ENCODE results near the gene ELK4. TPM values are rescaled to one million over a fixed set of nuclear protein-coding genes. Genes with fewer than 3 reads are reported as not detected.

Gene ELK4
- total and polyA plus RNA-seq, 9 donors, result 5.8 to 69.5 (median 48.7) TPM

GRCh38 chr1:205589046-205589445 is 42.8 kb downstream of the ELK4 start:
- DNase-seq, result no peak
- WGBS, 3 donors, result 80 to 82% (median 81%) methylated on average over 7 of the region's 7 CpGs
- Histone ChIP-seq H3K4me1 (ENCODE audit: insufficient read depth) (no peaks in the 10 kb centered on the region), H3K27me3 (no peaks in the 10 kb centered on the region), H3K9me3 (no peaks in the 10 kb centered on the region), H3K4me3 (no peak overlapping the region), H3K27ac (no peak overlapping the region), H3K36me3 (no peaks in the 10 kb centered on the region)
- no peak for TF ChIP-seq EP300 (IDR thresholded peaks at IDR 0.05)
- no peak for TF ChIP-seq CTCF (IDR thresholded peaks at IDR 0.05)
- no peak for TF ChIP-seq POLR2A (IDR thresholded peaks at IDR 0.05)
- intact Hi-C loops (cut with DNase I), result loop anchor here in 1 of 4 donors (10.0 kb wide), 1 partner anchor 54 kb away; no protein-coding TSS in a partner anchor

- Histone ChIP-seq H3K27ac (no peak overlapping the region), H3K4me3 (no peak overlapping the region), H3K36me3 (no peaks in the 10 kb centered on the region), H3K27me3 (no peaks in the 10 kb centered on the region), H3K9me3 (no peaks in the 10 kb centered on the region), H3K4me1 (ENCODE audit: insufficient read depth) (no peaks in the 10 kb centered on the region)
- DNase-seq, result no peak
- 31 to 41% (median 31%) methylated on average over 6 of the region's 6 CpGs for WGBS, 3 donors
- no peak for TF ChIP-seq EP300 (IDR thresholded peaks at IDR 0.05)
- TF ChIP-seq POLR2A (IDR thresholded peaks at IDR 0.05), result no peak
- no peak for TF ChIP-seq CTCF (IDR thresholded peaks at IDR 0.05)
- intact Hi-C loops (cut with DNase I), result loop anchor here in 1 of 4 donors (10.0 kb wide), 1 partner anchor 54 kb away; no protein-coding TSS in a partner anchor
Observed at GRCh38 chr1:205588636-205589035, 43.2 kb downstream of the ELK4 start.

- Histone ChIP-seq H3K36me3 (no peaks in the 10 kb centered on the region), H3K4me3 (no peak overlapping the region), H3K27me3 (no peaks in the 10 kb centered on the region), H3K4me1 (ENCODE audit: insufficient read depth) (peaks cover 5% of the 10 kb centered on the region), H3K27ac (no peak overlapping the region), H3K9me3 (no peaks in the 10 kb centered on the region)
- DNase-seq, result no peak
- intact Hi-C loops (cut with DNase I), result loop anchor here in 1 of 4 donors (10.0 kb wide), 1 partner anchor 53 kb away; no protein-coding TSS in a partner anchor
- 84 to 88% (median 85%) methylated on average over 4 of the region's 4 CpGs for WGBS, 3 donors
- TF ChIP-seq EP300 (IDR thresholded peaks at IDR 0.05) (no peak), CTCF (IDR thresholded peaks at IDR 0.05) (no peak), POLR2A (IDR thresholded peaks at IDR 0.05) (no peak)
Observed at GRCh38 chr1:205587581-205587980, 44.2 kb downstream of the ELK4 start.

DNA sequence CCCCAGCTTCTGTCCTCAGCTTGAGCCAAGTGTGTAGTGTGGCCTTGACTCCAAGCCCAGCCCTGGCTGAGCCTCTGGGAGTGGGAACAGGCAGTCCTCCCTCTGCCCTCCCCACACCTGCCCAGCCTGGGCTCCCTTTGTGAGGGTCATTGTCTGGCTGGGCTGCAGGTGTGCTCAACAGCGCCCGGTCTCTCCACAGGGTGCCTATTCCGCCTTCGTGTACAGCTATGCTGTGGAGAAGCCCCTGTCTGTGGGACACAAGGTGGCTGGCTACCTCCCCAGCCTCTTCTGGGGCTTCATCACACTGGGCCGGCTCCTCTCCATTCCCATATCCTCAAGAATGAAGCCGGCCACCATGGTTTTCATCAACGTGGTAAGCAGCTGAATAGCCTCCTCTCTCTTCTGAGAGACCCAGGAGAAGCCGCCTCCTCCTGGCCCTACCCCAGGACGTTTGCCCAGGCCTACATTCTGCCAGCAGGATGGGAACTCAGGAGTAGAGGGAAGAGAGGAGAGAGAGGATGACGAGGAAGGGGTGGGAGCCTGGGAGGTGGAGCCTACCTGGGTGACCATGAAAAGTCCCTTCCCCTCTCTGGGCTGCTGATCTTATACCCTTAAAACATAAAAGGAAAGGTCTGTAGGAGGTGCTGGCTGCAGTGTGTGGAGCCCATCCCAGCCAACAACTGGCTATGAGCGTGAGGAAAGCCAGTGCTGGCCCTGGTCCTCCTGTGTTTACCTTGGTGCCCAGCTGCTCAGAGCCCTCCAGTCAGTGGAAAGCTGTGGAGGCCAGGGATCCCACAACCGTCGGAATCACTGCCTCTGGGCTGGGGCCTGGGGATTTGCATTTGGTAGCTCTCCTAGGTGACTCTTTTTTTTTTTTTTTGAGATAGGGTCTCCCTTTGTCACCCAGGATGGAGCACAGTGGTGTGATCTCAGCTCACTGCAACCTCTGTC is 45.7 kb downstream of the ELK4 start:
- no peak for TF ChIP-seq POLR2A (IDR thresholded peaks at IDR 0.05)
- no peak for TF ChIP-seq EP300 (IDR thresholded peaks at IDR 0.05)
- TF ChIP-seq CTCF (IDR thresholded peaks at IDR 0.05), result no peak
- no peak for DNase-seq
- intact Hi-C loops (cut with DNase I), result loop anchor here in 1 of 4 donors (10.0 kb wide), 1 partner anchor 51 kb away; no protein-coding TSS in a partner anchor
- Histone ChIP-seq H3K36me3 (no peaks in the 10 kb centered on the region), H3K4me1 (ENCODE audit: insufficient read depth) (peaks cover 11% of the 10 kb centered on the region), H3K9me3 (no peaks in the 10 kb centered on the region), H3K27me3 (no peaks in the 10 kb centered on the region), H3K27ac (no peak overlapping the region), H3K4me3 (no peak overlapping the region)
- 72 to 77% (median 73%) methylated on average over 13 of the region's 13 CpGs for WGBS, 3 donors

All from ovary (tissue), 9 donors.